IMR-90 (cell line): ENCODE measurements around the gene ASB6.

Source experiments
- CEBPB ChIP-seq: IDR thresholded peaks from 2 replicates; pipeline ENCODE4 v1.6.1; 2012; ENCODE audit warnings: low read depth, low read length, improper control_type of control experiment
- ELK1 ChIP-seq: fragments of 150-350 bp; IDR thresholded peaks from 2 replicates; pipeline ENCODE4 v1.6.1; 2016; ENCODE audit warnings: low read depth, mild to moderate bottlenecking, low read length, moderate library complexity, borderline replicate concordance
- NFE2L2 ChIP-seq: fragments of 150-350 bp; IDR thresholded peaks from 2 replicates; pipeline ENCODE4 v1.6.1; 2016; ENCODE audit warnings: low read depth, mild to moderate bottlenecking, low read length
- POLR2A ChIP-seq: IDR thresholded peaks from 2 replicates; pipeline ENCODE4 v1.6.1; 2012; ENCODE audit warnings: mild to moderate bottlenecking, low read depth, low read length
- RCOR1 ChIP-seq: IDR thresholded peaks from 2 replicates; pipeline ENCODE4 v1.6.1; 2012; ENCODE audit warnings: mild to moderate bottlenecking, low read length, improper control_type of control experiment; ENCODE audit not compliant: insufficient replicate concordance
- TF ChIP-seq, protein P1 (sequence below): conservative IDR thresholded peaks from 2 replicates; pipeline ENCODE4 v1.5.1; 2012; ENCODE audit warnings: mild to moderate bottlenecking, low read depth, low read length, improper control_type of control experiment
- TF ChIP-seq, protein P2 (sequence below): fragments of 150-350 bp; IDR thresholded peaks from 2 replicates; pipeline ENCODE4 v1.6.1; 2017; ENCODE audit warnings: mild to moderate bottlenecking, antibody characterized with exemption, low read length, low read depth

DNA sequence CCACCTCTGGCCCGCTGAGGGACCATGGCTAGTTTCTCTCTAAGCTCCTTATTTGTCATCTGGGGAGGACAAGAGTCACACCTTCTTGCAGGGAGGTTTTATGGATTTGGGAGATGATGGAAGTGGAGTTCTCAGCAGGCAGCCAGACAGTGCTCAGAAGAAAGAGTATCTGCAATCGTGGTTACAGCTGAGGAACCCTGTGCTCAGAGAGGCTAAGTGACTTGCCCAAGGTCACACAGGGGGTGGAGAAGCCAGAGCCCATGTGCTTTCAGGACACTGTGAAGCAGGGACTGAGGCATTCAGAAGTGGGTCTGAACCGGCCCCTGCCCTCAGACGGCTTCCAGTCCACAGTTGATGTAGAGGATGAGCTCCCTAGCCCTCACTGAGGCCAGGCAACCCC lies 34.3 kb upstream of the ASB6 start:
- TF ChIP-seq, protein P1, sequence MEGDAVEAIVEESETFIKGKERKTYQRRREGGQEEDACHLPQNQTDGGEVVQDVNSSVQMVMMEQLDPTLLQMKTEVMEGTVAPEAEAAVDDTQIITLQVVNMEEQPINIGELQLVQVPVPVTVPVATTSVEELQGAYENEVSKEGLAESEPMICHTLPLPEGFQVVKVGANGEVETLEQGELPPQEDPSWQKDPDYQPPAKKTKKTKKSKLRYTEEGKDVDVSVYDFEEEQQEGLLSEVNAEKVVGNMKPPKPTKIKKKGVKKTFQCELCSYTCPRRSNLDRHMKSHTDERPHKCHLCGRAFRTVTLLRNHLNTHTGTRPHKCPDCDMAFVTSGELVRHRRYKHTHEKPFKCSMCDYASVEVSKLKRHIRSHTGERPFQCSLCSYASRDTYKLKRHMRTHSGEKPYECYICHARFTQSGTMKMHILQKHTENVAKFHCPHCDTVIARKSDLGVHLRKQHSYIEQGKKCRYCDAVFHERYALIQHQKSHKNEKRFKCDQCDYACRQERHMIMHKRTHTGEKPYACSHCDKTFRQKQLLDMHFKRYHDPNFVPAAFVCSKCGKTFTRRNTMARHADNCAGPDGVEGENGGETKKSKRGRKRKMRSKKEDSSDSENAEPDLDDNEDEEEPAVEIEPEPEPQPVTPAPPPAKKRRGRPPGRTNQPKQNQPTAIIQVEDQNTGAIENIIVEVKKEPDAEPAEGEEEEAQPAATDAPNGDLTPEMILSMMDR, result no peak
- TF ChIP-seq POLR2A (no peak), RCOR1 (no peak), CEBPB (no peak), NFE2L2 (no peak), ELK1 (no peak)
- TF ChIP-seq, protein P2, sequence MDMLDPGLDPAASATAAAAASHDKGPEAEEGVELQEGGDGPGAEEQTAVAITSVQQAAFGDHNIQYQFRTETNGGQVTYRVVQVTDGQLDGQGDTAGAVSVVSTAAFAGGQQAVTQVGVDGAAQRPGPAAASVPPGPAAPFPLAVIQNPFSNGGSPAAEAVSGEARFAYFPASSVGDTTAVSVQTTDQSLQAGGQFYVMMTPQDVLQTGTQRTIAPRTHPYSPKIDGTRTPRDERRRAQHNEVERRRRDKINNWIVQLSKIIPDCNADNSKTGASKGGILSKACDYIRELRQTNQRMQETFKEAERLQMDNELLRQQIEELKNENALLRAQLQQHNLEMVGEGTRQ, result no peak
